GM10847 (cell line): ENCODE data around the gene LRRC26.

ENCODE experiments used
- POLR2A ChIP-seq: IDR thresholded peaks from 2 replicates; pipeline ENCODE4 v1.6.1; 2011; ENCODE audit not compliant: insufficient read length; ENCODE audit errors: extremely low read depth

Gene LRRC26

GRCh38 chr9:137191245-137191644, 21.4 kb upstream of the LRRC26 start:
- no peak for TF ChIP-seq POLR2A

DNA sequence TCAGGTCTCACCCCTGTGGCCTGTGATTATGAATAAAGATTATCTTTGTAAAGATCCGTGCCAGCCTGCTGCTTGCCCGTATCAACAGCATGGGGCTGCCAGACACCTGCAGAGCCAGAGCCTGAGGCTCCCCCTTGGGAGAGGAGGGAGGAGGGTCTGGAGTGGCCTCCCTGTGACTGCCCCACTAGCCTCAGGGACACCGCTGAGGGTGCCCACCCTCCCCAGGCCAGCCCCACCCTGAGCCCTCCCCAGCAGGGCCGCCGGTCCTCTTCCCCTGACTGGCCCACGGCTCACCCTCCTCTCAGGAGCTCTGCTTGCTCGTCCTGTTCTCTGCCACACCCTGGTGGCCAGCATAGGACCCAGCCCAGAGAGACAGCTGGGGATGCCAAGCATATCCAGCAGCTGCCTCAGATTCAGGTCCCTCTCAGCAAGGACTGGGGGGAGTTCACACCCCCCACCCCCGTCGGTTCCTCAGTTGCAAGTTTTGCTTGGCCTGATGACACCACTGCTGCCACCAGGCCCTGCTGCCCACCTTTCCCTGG, 20.5 kb upstream of the LRRC26 start:
- no peak for TF ChIP-seq POLR2A

GRCh38 chr9:137189297-137190295, 19.7 kb upstream of the LRRC26 start:
- no peak for TF ChIP-seq POLR2A

- TF ChIP-seq POLR2A, result peak; percentile 94
Observed at GRCh38 chr9:137188490-137189296, 18.8 kb upstream of the LRRC26 start, which contains the start of the genes ANAPC2 and SSNA1. TSS of gene ANAPC2 (minus strand) at chr9:137188560. CDS start at chr9:137188532, 28 bp downstream. TSS of gene SSNA1 (plus strand) at chr9:137188676. CDS start at chr9:137188727, 51 bp downstream.

DNA sequence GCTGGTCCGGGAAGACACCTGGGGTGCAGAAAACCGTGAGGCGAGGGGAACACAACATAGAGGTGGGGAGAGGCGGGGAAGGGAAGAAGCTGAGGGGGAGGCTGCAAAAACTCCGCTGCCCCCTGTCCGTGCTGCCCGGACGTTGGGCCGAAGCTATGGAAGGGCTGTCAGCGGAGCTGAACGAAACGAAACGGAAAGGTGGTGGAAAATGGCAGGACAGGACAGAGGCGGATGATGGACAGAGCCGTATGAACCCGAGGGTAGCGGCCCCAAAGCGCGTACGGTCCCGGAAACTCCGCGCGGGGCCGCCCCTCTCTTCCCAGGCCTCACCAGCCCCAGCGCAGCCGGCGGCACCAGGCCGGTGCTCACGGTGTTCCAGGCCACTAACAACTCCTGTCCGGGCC, 18.2 kb upstream of the LRRC26 start:
- no peak for TF ChIP-seq POLR2A

- no peak for TF ChIP-seq POLR2A
Observed at GRCh38 chr9:137187386-137187785, 17.5 kb upstream of the LRRC26 start.

DNA sequence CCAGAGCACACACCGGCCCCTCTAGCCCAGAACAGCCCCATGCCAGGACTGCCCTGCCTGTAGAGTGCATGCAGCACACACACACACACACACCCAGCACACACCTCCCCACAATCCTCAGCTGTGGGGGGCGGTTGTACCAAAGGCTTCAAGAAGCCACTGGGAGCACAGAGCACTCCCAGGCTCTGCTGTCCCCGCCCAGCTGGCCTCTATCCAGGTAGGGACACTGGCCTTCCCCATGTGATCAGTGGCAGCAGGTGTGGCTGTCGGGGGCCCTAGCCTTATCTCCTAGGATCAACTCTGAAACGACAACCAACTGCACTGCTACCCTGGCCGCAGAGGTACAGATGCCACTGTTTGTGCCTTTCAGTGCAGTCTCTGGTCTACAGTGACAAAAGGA, 16.5 kb upstream of the LRRC26 start:
- no peak for TF ChIP-seq POLR2A

DNA sequence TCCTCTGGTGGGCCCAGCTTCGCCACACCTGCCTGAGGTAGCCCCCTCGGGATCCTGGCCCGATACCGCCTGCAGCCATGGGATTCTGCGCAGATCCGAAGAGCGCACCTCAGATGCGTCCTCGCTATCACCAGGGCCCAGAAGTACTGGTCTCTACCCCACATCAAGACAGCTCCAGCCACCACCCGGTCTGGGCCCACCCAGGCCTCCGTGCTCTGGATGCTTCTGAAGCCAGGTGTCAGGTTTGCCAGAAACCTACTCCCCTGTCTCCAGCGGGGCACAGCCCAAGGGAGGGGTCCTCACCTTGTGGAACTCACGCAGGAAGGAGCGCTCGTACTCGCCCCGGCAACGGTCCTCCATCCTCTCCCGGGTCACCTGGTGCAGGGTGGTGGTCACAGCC, 16.1 kb upstream of the LRRC26 start:
- TF ChIP-seq POLR2A, result no peak

DNA sequence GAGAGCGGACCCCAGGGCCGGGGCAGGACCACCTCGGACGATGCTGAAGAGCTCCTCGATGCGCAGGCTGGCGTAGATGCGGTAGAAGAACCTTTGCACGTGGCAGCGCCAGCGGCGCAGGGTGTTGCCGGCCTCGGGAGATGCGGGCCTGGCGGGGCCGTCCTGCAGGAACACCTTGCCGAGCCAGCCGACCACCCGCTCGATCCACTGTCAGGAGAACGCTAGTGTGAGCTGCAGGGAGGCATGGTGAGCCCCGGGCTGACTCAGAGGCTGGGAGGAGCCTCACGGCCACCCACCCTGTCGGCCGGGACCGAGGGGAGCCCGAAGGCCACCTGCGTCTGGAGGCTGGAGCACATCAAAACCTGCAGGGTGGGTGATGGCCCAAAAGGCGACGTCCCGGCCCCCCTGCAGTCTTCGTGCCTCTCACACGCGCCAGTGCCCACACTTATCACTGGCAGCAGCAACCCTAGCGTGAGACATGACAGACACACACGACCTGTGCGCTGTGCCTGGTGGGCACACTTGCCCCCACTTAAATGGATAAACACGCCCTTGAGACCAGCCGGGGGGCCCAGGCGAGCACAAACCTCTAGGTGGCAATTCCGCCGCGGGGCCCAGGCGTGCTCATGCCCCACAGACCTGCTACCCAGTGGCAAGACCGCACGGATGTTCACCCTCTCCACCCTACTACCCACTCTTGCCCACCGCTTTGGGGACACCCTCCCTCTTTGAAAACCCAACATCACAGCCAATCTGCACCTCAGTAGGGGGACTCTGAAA, 15.2 kb upstream of the LRRC26 start:
- TF ChIP-seq POLR2A, result no peak

- no peak for TF ChIP-seq POLR2A
Observed at GRCh38 chr9:137183980-137184595, 14.2 kb upstream of the LRRC26 start.

DNA sequence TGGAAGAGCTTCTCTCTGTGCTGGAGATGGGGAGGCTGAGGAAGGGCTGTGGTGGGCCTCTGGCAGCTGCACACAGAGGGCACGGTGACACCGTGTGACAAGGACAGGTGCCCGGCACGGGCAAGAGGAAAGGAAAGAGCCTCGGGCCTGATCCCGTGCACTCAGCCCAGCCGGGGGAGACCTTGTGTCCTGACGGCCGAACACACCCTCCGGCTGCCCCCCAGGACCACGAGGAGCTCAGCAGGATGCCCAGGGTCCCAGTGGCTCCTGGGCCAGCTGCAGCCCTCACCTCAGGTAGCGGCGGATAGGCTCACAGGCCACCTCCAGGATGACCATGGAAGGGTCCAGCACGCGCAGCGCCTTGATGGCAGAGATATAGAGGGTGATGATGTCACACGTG, 13.0 kb upstream of the LRRC26 start:
- TF ChIP-seq POLR2A, result no peak

DNA sequence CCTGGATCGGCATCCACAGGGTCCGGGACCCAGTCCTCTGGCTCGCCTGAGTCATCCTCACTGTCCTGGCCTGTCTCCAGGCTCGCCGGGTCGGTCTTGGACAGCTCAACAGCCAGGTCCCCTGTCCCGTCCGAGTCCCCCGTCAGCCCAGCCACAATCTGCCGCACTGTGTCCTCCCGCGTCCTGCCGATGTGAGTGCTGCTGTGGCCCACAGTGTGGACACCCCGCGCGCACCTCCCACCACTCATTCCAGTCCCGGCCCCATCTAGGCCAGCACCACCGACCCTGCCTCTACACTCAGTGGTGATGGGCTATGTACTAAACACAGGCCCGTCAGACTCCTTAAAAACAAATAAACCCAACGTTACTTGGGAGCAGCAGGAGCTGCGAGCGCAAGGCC, 11.8 kb upstream of the LRRC26 start:
- TF ChIP-seq POLR2A, result no peak

DNA sequence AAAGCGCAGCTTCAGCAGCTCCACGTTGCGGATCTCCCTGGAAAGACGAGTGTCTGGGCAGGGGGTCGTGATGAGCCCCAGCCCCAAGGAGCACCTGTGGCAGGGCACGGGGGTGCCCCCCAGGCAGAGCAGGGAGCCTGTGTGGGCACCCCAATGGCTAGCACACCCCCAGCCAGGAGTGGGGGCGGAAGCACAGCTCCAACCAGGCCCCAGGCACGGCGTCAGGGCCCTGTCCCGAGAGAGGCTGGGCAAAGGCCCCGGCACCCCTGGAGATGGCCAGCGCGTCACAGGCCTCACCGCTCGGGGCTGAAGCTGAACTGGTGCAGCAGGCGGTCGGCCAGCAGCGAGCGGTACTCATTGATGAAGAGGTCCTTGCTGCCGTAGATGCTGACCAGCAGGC, 10.6 kb upstream of the LRRC26 start:
- no peak for TF ChIP-seq POLR2A

DNA sequence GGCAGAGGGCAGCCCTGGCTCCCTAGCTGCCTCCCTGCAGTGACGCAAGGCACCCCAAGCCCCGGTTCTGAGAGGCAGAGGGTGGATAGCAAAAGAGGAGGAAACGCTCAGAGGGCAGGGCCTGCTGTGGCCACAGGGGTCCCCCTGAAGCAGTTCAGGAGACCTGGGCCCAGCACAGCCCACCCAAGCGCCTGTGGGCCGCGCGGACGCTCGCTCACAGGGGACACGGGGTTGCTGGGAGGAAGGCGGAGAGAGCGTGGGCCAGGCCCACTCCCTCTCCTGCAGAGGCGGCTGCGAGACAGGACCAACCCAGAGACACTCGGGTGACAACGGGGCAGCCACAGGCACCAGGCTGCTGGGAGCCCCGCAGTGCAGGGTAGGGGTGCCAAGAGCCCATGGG, 9.9 kb upstream of the LRRC26 start:
- TF ChIP-seq POLR2A, result no peak
